K562 (cell line): ENCODE data around the gene ASB14. TPM values are rescaled to one million over a fixed set of nuclear protein-coding genes. Genes with fewer than 3 reads are reported as not detected.
A peak's percentile ranks its signal among the peaks of the same experiment; 100 is the strongest.

Source experiments
- CC2D1A ChIP-seq: fragments of 450-650 bp; IDR thresholded peaks from 2 replicates; pipeline ENCODE4 v1.6.1; 2017; ENCODE audit warnings: mild to moderate bottlenecking
- CREB3 ChIP-seq: fragments of 450-650 bp; conservative IDR thresholded peaks from 2 replicates; pipeline ENCODE4 v1.6.1; 2016; ENCODE audit warnings: missing genetic modification characterization, low read depth, mild to moderate bottlenecking, missing compliant biosample characterization, moderate library complexity
- EHMT2 ChIP-seq: fragments of 450-650 bp; IDR thresholded peaks from 2 replicates; pipeline ENCODE4 v1.6.1; 2018; ENCODE audit warnings: antibody characterized with exemption
- ELK1 ChIP-seq: sonication (generic); formaldehyde crosslinking; IDR thresholded peaks from 2 replicates; pipeline ENCODE4 v1.8.1; 2022; ENCODE audit warnings: missing genetic modification reagents
- ESRRA ChIP-seq: fragments of 450-650 bp; IDR thresholded peaks from 2 replicates; pipeline ENCODE4 v1.6.1; 2014; ENCODE audit warnings: low read depth, mild to moderate bottlenecking, moderate library complexity, borderline replicate concordance
- FOXA3 ChIP-seq, 2 experiments: fragments of 450-650 bp in 1 of 2; sonication (generic) in 1 of 2; formaldehyde crosslinking; IDR thresholded peaks in 1 of 2; conservative IDR thresholded peaks in 1 of 2; 2 replicates each; pipeline versions ENCODE4 v1.4.0 to v1.8.0; 2020 to 2022; ENCODE audit warnings: mild to moderate bottlenecking in 2 of 2, missing genetic modification reagents in 1 of 2
- FUS ChIP-seq: fragments of 200-400 bp; formaldehyde crosslinking; optimal IDR thresholded peaks from 2 replicates; pipeline ENCODE3; 2017; ENCODE audit warnings: low read depth, low read length
- GMEB1 ChIP-seq: fragments of 250-450 bp; sonication (Bioruptor Pico); IDR thresholded peaks from 2 replicates; pipeline ENCODE4 v1.4.0; 2020; ENCODE audit warnings: mild to moderate bottlenecking
- L3MBTL2 ChIP-seq: fragments of 450-650 bp; IDR thresholded peaks from 2 replicates; pipeline ENCODE4 v1.6.1; 2016; ENCODE audit warnings: mild to moderate bottlenecking, moderate library complexity
- MCM2 ChIP-seq: fragments of 450-650 bp; IDR thresholded peaks from 2 replicates; pipeline ENCODE4 v1.6.1; 2017; ENCODE audit warnings: low read depth, mild to moderate bottlenecking
- NCOA4 ChIP-seq: fragments of 450-650 bp; IDR thresholded peaks from 2 replicates; pipeline ENCODE4 v1.6.1; 2018; ENCODE audit warnings: mild to moderate bottlenecking; ENCODE audit not compliant: partially characterized antibody
- NCOR1 ChIP-seq: fragments of 450-650 bp; IDR thresholded peaks from 2 replicates; pipeline ENCODE4 v1.6.1; 2016; ENCODE audit warnings: mild to moderate bottlenecking, moderate library complexity
- POLR2A ChIP-seq: fragments of 450-650 bp; conservative IDR thresholded peaks from 2 replicates; pipeline ENCODE4 v1.6.1; 2016
- SMAD4 ChIP-seq: fragments of 250-450 bp; sonication (Bioruptor Pico); conservative IDR thresholded peaks from 2 replicates; pipeline ENCODE4 v1.8.0; 2021; ENCODE audit warnings: inconsistent platforms, mild to moderate bottlenecking, moderate library complexity
- SP2 ChIP-seq: IDR thresholded peaks from 2 replicates; pipeline ENCODE4 v1.6.1; 2011; ENCODE audit warnings: mild to moderate bottlenecking, low read depth, low read length, moderate library complexity; ENCODE audit not compliant: poor library complexity, severe bottlenecking; ENCODE audit errors: extremely low read depth
- TAF1 ChIP-seq: IDR thresholded peaks from 2 replicates; pipeline ENCODE4 v1.6.1; 2011; ENCODE audit warnings: mild to moderate bottlenecking, low read length, moderate library complexity; ENCODE audit not compliant: insufficient read depth, control insufficient read depth, severe bottlenecking; ENCODE audit errors: extremely low read depth
- ZNF133 ChIP-seq: fragments of 250-450 bp; sonication (Bioruptor Pico); IDR thresholded peaks from 2 replicates; pipeline ENCODE4 v1.4.0; 2020; ENCODE audit warnings: mild to moderate bottlenecking
- ZNF212 ChIP-seq: fragments of 450-650 bp; formaldehyde crosslinking; IDR thresholded peaks from 2 replicates; pipeline ENCODE4 v1.4.0; 2020; ENCODE audit warnings: mild to moderate bottlenecking
- ZNF316 ChIP-seq: fragments of 450-650 bp; IDR thresholded peaks from 2 replicates; pipeline ENCODE4 v1.6.1; 2016
- ZNF766 ChIP-seq: fragments of 200-800 bp; sonication (Bioruptor generic); conservative IDR thresholded peaks from 2 replicates; pipeline ENCODE4 v1.6.1; 2016; ENCODE audit warnings: missing genetic modification characterization, missing compliant biosample characterization
- polyA plus RNA-seq, 8 experiments: library from polyadenylated mRNA; depleted of rRNA in 4 of 8; stranded (reverse) in 5 of 8; unstranded in 3 of 8; fragments of >200 nt; fragmentation: Nextera tagmentation in 2 of 8; fragmentation: Illumina TruSeq in 1 of 8; extraction: Ambion mirVana in 2 of 8; extraction: Trizol in 1 of 8; gene quantifications; 2 replicates each; pipeline versions ENCODE4 v1.2.1 to v1.2.3, GENCODE V29; 2011 to 2014; ENCODE audit warnings: inconsistent platforms in 1 of 8, missing spikeins in 1 of 8
- total RNA-seq, 7 experiments: library from RNA; depleted of rRNA in 6 of 7; stranded (reverse); fragments of >200 nt in 6 of 7; fragmentation: Illumina TruSeq in 2 of 7; extraction: Trizol in 2 of 7; gene quantifications; 2 replicates each; pipeline versions ENCODE4 v1.2.1 to v1.2.3, GENCODE V29; 2011 to 2021; ENCODE audit warnings: low replicate concordance in 1 of 7
- TF ChIP-seq, protein P1 (sequence below), 2 experiments: fragments of 450-650 bp in 1 of 2; IDR thresholded peaks; 2 replicates each; pipeline ENCODE4 v1.6.1; 2011 to 2017; ENCODE audit warnings: low read depth in 2 of 2, antibody characterized with exemption in 1 of 2, borderline replicate concordance in 1 of 2, low read length in 1 of 2, mild to moderate bottlenecking in 1 of 2, mixed read lengths in 1 of 2; ENCODE audit not compliant: control insufficient read depth in 1 of 2

ASB14 gene
- total and polyA plus RNA-seq, 9 of the 15 experiments (the other 6 are each of a cell fraction or from before 2014, with no cell fraction given), result 0.01 to 0.07 TPM; not detected in 7

GRCh38 chr3:57227204-57227929 lies 65.1 kb downstream of the ASB14 start, which contains the start of gene APPL1 (continued):
- no peak for TF ChIP-seq CREB3
- no peak for TF ChIP-seq TAF1
- peak; percentile 65 for TF ChIP-seq SP2
- no peak for TF ChIP-seq CC2D1A
- 0 out of 2 replicates have a peak, but pooled peaks have one; percentile 27 for TF ChIP-seq SMAD4 (CRISPR knock-in tag)
- TF ChIP-seq ELK1 (CRISPR knock-in tag), result no peak
- 0 out of 2 replicates have a peak, but pooled peaks have one; percentile 20 for TF ChIP-seq GMEB1 (CRISPR knock-in tag)
- TF ChIP-seq MCM2, result no peak
- peak; percentile 80 for TF ChIP-seq POLR2A
- no peak for TF ChIP-seq ZNF212 (CRISPR knock-in tag)
- TF ChIP-seq NCOR1, result 0 out of 2 replicates have a peak, but pooled peaks have one; percentile 5
- TF ChIP-seq ZNF316, result no peak
- no peak for TF ChIP-seq FUS
- no peak for TF ChIP-seq ZNF133 (CRISPR knock-in tag)
- no peak for TF ChIP-seq EHMT2
- no peak for TF ChIP-seq ZNF766 (CRISPR knock-in tag)
- TF ChIP-seq NCOA4, result no peak
- TF ChIP-seq, protein P1, sequence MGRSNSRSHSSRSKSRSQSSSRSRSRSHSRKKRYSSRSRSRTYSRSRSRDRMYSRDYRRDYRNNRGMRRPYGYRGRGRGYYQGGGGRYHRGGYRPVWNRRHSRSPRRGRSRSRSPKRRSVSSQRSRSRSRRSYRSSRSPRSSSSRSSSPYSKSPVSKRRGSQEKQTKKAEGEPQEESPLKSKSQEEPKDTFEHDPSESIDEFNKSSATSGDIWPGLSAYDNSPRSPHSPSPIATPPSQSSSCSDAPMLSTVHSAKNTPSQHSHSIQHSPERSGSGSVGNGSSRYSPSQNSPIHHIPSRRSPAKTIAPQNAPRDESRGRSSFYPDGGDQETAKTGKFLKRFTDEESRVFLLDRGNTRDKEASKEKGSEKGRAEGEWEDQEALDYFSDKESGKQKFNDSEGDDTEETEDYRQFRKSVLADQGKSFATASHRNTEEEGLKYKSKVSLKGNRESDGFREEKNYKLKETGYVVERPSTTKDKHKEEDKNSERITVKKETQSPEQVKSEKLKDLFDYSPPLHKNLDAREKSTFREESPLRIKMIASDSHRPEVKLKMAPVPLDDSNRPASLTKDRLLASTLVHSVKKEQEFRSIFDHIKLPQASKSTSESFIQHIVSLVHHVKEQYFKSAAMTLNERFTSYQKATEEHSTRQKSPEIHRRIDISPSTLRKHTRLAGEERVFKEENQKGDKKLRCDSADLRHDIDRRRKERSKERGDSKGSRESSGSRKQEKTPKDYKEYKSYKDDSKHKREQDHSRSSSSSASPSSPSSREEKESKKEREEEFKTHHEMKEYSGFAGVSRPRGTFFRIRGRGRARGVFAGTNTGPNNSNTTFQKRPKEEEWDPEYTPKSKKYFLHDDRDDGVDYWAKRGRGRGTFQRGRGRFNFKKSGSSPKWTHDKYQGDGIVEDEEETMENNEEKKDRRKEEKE (IDR thresholded peaks at IDR 0.05; ENCODE audit: borderline replicate concordance in 1 of 2, control insufficient read depth in 1 of 2, low read depth in 2 of 2, low read length in 1 of 2), result no peak
- peak; percentile 94 for TF ChIP-seq L3MBTL2
- TF ChIP-seq FOXA3 (CRISPR knock-in tag; conservative IDR thresholded peaks at IDR 0.05 in 1 of 2, IDR thresholded peaks at IDR 0.05 in 1 of 2), result peak; percentile 50 to 84; a peak in 2 of 4 replicates
- TF ChIP-seq ESRRA, result peak; percentile 12; the same call in 1 of the 2 replicates
